Fibroblast of skin of left biceps (primary cell): ENCODE data around the gene KIAA1549.
A peak's percentile ranks its signal among the peaks of the same experiment; 100 is the strongest.
"Not testable (repeated sequence)": the region's sequence is repeated elsewhere in the genome, so short reads cannot be mapped to it uniquely, and the experiment has no call there.

Source experiments
- DNase-seq, 2 experiments: peaks; one replicate each; pipeline ENCODE4 v3.0.0-alpha.2; 2013; ENCODE audit warnings: low read depth in 2 of 2

The KIAA1549 gene

GRCh38 chr7:138944592-138944991, 36.6 kb downstream of the KIAA1549 start:
- no peak for DNase-seq

- no peak for DNase-seq
Observed at GRCh38 chr7:138943061-138943460, 38.1 kb downstream of the KIAA1549 start.

- DNase-seq: no peak
Observed at GRCh38 chr7:138941545-138941944, 39.6 kb downstream of the KIAA1549 start.

GRCh38 chr7:138940602-138941001, 40.6 kb downstream of the KIAA1549 start:
- not testable (repeated sequence) for DNase-seq

GRCh38 chr7:138937484-138937883, 43.7 kb downstream of the KIAA1549 start:
- DNase-seq: no peak

GRCh38 chr7:138935465-138936011, 45.7 kb downstream of the KIAA1549 start:
- DNase-seq: peak; percentile 23 to 30

- no peak for DNase-seq
Observed at GRCh38 chr7:138934861-138935260, 46.3 kb downstream of the KIAA1549 start.

- DNase-seq: no peak
Observed at GRCh38 chr7:138934367-138934766, 46.8 kb downstream of the KIAA1549 start.

GRCh38 chr7:138932870-138933269, 48.3 kb downstream of the KIAA1549 start:
- DNase-seq: no peak

GRCh38 chr7:138932427-138932826, 48.8 kb downstream of the KIAA1549 start:
- no peak for DNase-seq

- no peak for DNase-seq
Observed at GRCh38 chr7:138929969-138930368, 51.2 kb downstream of the KIAA1549 start.

- DNase-seq: no peak
Observed at GRCh38 chr7:138926241-138926612, 55.0 kb downstream of the KIAA1549 start.

- no peak for DNase-seq
Observed at GRCh38 chr7:138924501-138925225, 56.5 kb downstream of the KIAA1549 start.

GRCh38 chr7:138921277-138921676, 59.9 kb downstream of the KIAA1549 start:
- no peak for DNase-seq

GRCh38 chr7:138919911-138920310, 61.3 kb downstream of the KIAA1549 start:
- DNase-seq: no peak

GRCh38 chr7:138919216-138919615, 62.0 kb downstream of the KIAA1549 start:
- DNase-seq: no peak

GRCh38 chr7:138918756-138919155, 62.4 kb downstream of the KIAA1549 start:
- no peak for DNase-seq

- no peak for DNase-seq
Observed at GRCh38 chr7:138918176-138918575, 63.0 kb downstream of the KIAA1549 start.

GRCh38 chr7:138917771-138918170, 63.4 kb downstream of the KIAA1549 start:
- no peak for DNase-seq

GRCh38 chr7:138916731-138917130, 64.5 kb downstream of the KIAA1549 start:
- DNase-seq: no peak

GRCh38 chr7:138916275-138916674, 64.9 kb downstream of the KIAA1549 start:
- DNase-seq: no peak

- DNase-seq: no peak
Observed at GRCh38 chr7:138913783-138914182, 67.4 kb downstream of the KIAA1549 start.

GRCh38 chr7:138911007-138911406, 70.2 kb downstream of the KIAA1549 start:
- no peak for DNase-seq

- no peak for DNase-seq
Observed at GRCh38 chr7:138907850-138908249, 73.3 kb downstream of the KIAA1549 start.
